MM.1S (cell line): ENCODE results near the gene SYPL1.

Experiments
- DNase-seq: peaks from one replicate; pipeline ENCODE4 v3.0.0-alpha.2; 2015
- H2AFZ ChIP-seq: fragments of 300-600 bp; sonication (generic); 2 replicates; pipeline ENCODE4 v1.6.0; 2016; ENCODE audit warnings: antibody characterized with exemption, low read length
- H3F3A ChIP-seq: fragments of 300-600 bp; sonication (generic); 2 replicates; pipeline ENCODE4 v1.6.1; 2016; ENCODE audit warnings: mild to moderate bottlenecking, antibody characterized with exemption, low read length, moderate library complexity, mixed read lengths; ENCODE audit not compliant: insufficient read depth
- H3K27ac ChIP-seq: fragments of 300-600 bp; sonication (generic); 2 replicates; pipeline ENCODE4 v1.5.1; 2016; ENCODE audit warnings: mild to moderate bottlenecking, low read length
- H3K27me3 ChIP-seq: fragments of 300-600 bp; sonication (generic); replicated peaks from 2 replicates; pipeline ENCODE4 v1.6.0; 2016; ENCODE audit warnings: low read length; ENCODE audit not compliant: insufficient read depth
- H3K36me3 ChIP-seq: fragments of 300-600 bp; sonication (generic); replicated peaks from 2 replicates; pipeline ENCODE4 v1.6.1; 2016; ENCODE audit warnings: mild to moderate bottlenecking, low read length, mixed read lengths; ENCODE audit not compliant: insufficient read depth
- H3K4me1 ChIP-seq: fragments of 300-600 bp; sonication (generic); 2 replicates; pipeline ENCODE4 v1.6.1; 2016; ENCODE audit warnings: low read length, mixed read lengths
- H3K4me2 ChIP-seq: fragments of 300-600 bp; sonication (generic); 2 replicates; pipeline ENCODE4 v1.6.0; 2016; ENCODE audit warnings: low read depth, low read length
- H3K4me3 ChIP-seq: fragments of 300-600 bp; sonication (generic); 2 replicates; pipeline ENCODE4 v1.5.1; 2016; ENCODE audit warnings: low read length, mixed read lengths
- H3K79me2 ChIP-seq: fragments of 300-600 bp; sonication (generic); 2 replicates; pipeline ENCODE4 v1.6.1; 2016; ENCODE audit warnings: mixed run types, low read length, mixed read lengths
- H3K9ac ChIP-seq: fragments of 300-600 bp; sonication (generic); 2 replicates; pipeline ENCODE4 v1.6.1; 2016; ENCODE audit warnings: low read length, mixed read lengths
- H3K9me2 ChIP-seq: fragments of 300-600 bp; sonication (generic); replicated peaks from 2 replicates; pipeline ENCODE4 v1.6.1; 2016; ENCODE audit warnings: mild to moderate bottlenecking, low read length, mixed read lengths; ENCODE audit not compliant: insufficient read depth
- H3K9me3 ChIP-seq: fragments of 300-600 bp; sonication (generic); replicated peaks from 2 replicates; pipeline ENCODE4 v1.6.1; 2016; ENCODE audit warnings: mild to moderate bottlenecking, low read length, mixed read lengths; ENCODE audit not compliant: insufficient read depth
- H4K20me1 ChIP-seq: fragments of 300-600 bp; sonication (generic); 2 replicates; pipeline ENCODE4 v1.6.1; 2016; ENCODE audit warnings: mild to moderate bottlenecking, low read length, moderate library complexity, mixed read lengths; ENCODE audit not compliant: insufficient read depth
- EZH2 ChIP-seq: fragments of 300-600 bp; sonication (generic); optimal IDR thresholded peaks from 2 replicates; pipeline ENCODE3; 2017; ENCODE audit warnings: low read depth, mild to moderate bottlenecking, antibody characterized with exemption, low read length, mixed read lengths
- EZH2phosphoT487 ChIP-seq: fragments of 300-600 bp; sonication (generic); IDR thresholded peaks from 2 replicates; pipeline ENCODE4 v1.6.1; 2018; ENCODE audit warnings: antibody characterized with exemption, low read length
- TF ChIP-seq, protein P1 (sequence below): fragments of 300-600 bp; sonication (generic); IDR thresholded peaks from 2 replicates; pipeline ENCODE4 v1.5.1; 2016; ENCODE audit warnings: antibody characterized with exemption, low read length, mixed read lengths

SYPL1 gene

DNA sequence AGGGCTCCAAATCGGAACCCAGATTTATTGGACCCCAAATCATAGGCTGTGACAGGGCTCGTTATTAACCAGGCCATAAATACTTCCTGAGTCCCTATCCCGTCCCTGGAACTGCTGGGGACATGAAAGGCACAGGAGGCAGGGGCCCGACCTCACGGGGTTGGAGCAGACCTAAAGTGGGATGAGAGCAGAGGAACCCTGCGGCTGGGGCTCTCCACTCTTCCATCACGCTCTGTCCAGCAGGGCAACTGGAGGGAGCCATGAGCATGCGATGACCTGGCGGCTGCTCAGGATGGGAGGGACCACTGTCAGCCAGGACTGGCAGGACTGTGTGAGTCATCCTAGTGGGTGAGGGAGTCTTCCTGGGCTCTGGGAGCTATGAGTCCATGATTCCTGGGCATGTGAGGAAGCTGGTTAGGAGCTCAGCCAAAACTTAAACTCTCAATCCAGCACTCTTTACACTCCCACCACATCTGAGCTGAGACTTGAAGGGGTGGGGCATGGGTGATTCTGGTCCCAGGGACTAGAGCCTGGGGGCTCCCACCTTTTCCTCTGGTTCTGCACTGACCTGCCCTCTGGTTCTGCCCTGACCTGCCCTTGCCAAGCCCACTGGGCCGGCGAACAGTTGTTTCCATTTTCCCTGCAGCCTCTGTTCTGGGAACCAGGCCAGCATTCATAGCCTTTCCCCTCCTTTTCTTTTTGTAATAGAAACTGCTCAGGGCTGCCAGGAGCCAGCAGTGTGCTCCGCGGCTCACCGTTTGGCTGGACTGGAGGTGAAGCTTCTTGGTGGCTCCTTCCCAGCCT is 47.1 kb downstream of the SYPL1 start:
- H3K27me3 ChIP-seq = no peaks in the 10 kb centered on the region
- H3K79me2 ChIP-seq = no peaks in the 10 kb centered on the region
- no peak for DNase-seq
- no peak overlapping the region for H3K27ac ChIP-seq
- H3K9me3 ChIP-seq = no peaks in the 10 kb centered on the region
- no peak overlapping the region for H2AFZ ChIP-seq
- TF ChIP-seq EZH2phosphoT487 = no peak
- no peak for TF ChIP-seq EZH2
- TF ChIP-seq, protein P1, sequence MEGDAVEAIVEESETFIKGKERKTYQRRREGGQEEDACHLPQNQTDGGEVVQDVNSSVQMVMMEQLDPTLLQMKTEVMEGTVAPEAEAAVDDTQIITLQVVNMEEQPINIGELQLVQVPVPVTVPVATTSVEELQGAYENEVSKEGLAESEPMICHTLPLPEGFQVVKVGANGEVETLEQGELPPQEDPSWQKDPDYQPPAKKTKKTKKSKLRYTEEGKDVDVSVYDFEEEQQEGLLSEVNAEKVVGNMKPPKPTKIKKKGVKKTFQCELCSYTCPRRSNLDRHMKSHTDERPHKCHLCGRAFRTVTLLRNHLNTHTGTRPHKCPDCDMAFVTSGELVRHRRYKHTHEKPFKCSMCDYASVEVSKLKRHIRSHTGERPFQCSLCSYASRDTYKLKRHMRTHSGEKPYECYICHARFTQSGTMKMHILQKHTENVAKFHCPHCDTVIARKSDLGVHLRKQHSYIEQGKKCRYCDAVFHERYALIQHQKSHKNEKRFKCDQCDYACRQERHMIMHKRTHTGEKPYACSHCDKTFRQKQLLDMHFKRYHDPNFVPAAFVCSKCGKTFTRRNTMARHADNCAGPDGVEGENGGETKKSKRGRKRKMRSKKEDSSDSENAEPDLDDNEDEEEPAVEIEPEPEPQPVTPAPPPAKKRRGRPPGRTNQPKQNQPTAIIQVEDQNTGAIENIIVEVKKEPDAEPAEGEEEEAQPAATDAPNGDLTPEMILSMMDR = no peak
- no peak overlapping the region for H3K4me3 ChIP-seq
- peaks cover 8% of the 10 kb centered on the region for H3K4me1 ChIP-seq
- H3F3A ChIP-seq = no peaks in the 10 kb centered on the region
- H3K9me2 ChIP-seq = no peaks in the 10 kb centered on the region
- no peaks in the 10 kb centered on the region for H4K20me1 ChIP-seq
- no peaks in the 10 kb centered on the region for H3K36me3 ChIP-seq
- H3K4me2 ChIP-seq = no peak overlapping the region
- no peak overlapping the region for H3K9ac ChIP-seq

DNA sequence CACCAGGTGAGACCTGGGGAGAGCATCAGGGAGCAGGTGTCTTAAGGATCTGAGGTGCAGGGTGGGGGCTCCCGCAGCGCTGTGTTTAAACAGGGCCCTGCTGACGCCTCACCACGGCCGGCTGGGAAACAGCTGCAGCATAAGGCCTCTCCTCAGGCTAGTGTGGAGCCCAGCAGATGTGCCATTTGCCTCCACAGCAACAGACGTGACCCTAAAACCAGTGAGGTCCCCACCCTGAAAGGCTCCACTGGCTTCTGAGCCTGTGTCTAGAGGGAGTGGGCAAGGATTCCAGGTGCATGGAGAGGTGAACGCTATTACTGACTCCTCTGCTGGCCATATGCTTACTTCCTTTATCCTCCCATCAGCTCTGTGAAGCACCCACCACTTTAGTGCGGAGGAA is 47.8 kb downstream of the SYPL1 start:
- no peak for DNase-seq
- Histone ChIP-seq H3K9me3 (no peaks in the 10 kb centered on the region), H3K27me3 (no peaks in the 10 kb centered on the region), H3K4me1 (peaks cover 8% of the 10 kb centered on the region), H3K27ac (no peak overlapping the region), H2AFZ (no peak overlapping the region), H3K9me2 (no peaks in the 10 kb centered on the region), H3K4me2 (no peak overlapping the region), H3K4me3 (no peak overlapping the region), H4K20me1 (no peaks in the 10 kb centered on the region), H3K36me3 (no peaks in the 10 kb centered on the region), H3K9ac (no peak overlapping the region), H3K79me2 (no peaks in the 10 kb centered on the region), H3F3A (no peaks in the 10 kb centered on the region)
- TF ChIP-seq, protein P1 = no peak
- TF ChIP-seq EZH2phosphoT487 (no peak), EZH2 (no peak)

GRCh38 chr7:106063692-106064091 is 48.4 kb downstream of the SYPL1 start:
- H3K27me3 ChIP-seq = no peaks in the 10 kb centered on the region
- H3K4me1 ChIP-seq = peaks cover 8% of the 10 kb centered on the region
- H3K36me3 ChIP-seq = no peaks in the 10 kb centered on the region
- H3K79me2 ChIP-seq = no peaks in the 10 kb centered on the region
- no peaks in the 10 kb centered on the region for H4K20me1 ChIP-seq
- no peak overlapping the region for H3K9ac ChIP-seq
- DNase-seq = no peak
- no peak overlapping the region for H3K4me3 ChIP-seq
- H3K9me2 ChIP-seq = no peaks in the 10 kb centered on the region
- H3K27ac ChIP-seq = no peak overlapping the region
- H2AFZ ChIP-seq = no peak overlapping the region
- no peak overlapping the region for H3K4me2 ChIP-seq
- TF ChIP-seq, protein P1 = no peak
- TF ChIP-seq EZH2phosphoT487 = no peak
- no peak for TF ChIP-seq EZH2
- H3K9me3 ChIP-seq = no peaks in the 10 kb centered on the region
- H3F3A ChIP-seq = no peaks in the 10 kb centered on the region
